ENCODE results near the gene RNF225. TPM values are rescaled to one million over a fixed set of nuclear protein-coding genes. Genes with fewer than 3 reads are reported as not detected.

Gene RNF225
- total and polyA plus RNA-seq, 12 donors: not detected

GRCh38 chr19:58380037-58380661 lies 15.3 kb upstream of the RNF225 start:
- TF ChIP-seq CTCF (IDR thresholded peaks at IDR 0.05) (peak in 1 of 6 experiments; percentile 7), POLR2A (IDR thresholded peaks at IDR 0.05) (no peak)
- DNase-seq: no peak
- Histone ChIP-seq H3K4me3 (peak overlapping the region; percentile 52 to 87 (median 82)), H3K27me3 (no peaks in the 10 kb centered on the region), H3K4me1 (replicated peaks in 1 of 2) (peaks cover 17 to 23% of the 10 kb centered on the region in 2 donors), H3K27ac (peak overlapping the region; percentile 84 to 98 (median 86)), H3K9me3 (replicated peaks in 1 of 3) (no peaks in the 10 kb centered on the region), H3K36me3 (replicated peaks in 1 of 2) (no peaks in the 10 kb centered on the region)
- intact Hi-C loops (cut with DNase I): no loop called here
- WGBS, 4 donors: 3 to 6% (median 5%) methylated on average over 18 to 24 of the region's 24 CpGs

- Histone ChIP-seq H3K9me3 (replicated peaks in 1 of 3) (no peaks in the 10 kb centered on the region), H3K27ac (peak within 1 kb of the TSS; percentile 84 to 98 (median 86)), H3K4me1 (replicated peaks in 1 of 2) (peaks cover 25 to 30% of the 10 kb centered on the region in 2 donors), H3K27me3 (no peaks in the 10 kb centered on the region), H3K4me3 (peak within 1 kb of the TSS; percentile 52 to 87 (median 82)), H3K36me3 (replicated peaks in 1 of 2) (no peaks in the 10 kb centered on the region)
- DNase-seq: peak; percentile 99 to 100 (median 99)
- TF ChIP-seq CTCF (IDR thresholded peaks at IDR 0.05) (peak in 1 of 6 experiments; percentile 27), POLR2A (IDR thresholded peaks at IDR 0.05) (peak; percentile 84 to 88)
- WGBS, 4 donors: 0 to 1% (median 0%) methylated on average over 31 to 83 of the region's 83 CpGs
- intact Hi-C loops (cut with DNase I): no loop called here
Measured at GRCh38 chr19:58380662-58381459, 14.6 kb upstream of the RNF225 start, which contains the start of gene ZNF837. Gene ZNF837, minus strand, starts transcription at chr19:58381030. Its CDS starts 11,698 bp downstream, at chr19:58369332.

DNA sequence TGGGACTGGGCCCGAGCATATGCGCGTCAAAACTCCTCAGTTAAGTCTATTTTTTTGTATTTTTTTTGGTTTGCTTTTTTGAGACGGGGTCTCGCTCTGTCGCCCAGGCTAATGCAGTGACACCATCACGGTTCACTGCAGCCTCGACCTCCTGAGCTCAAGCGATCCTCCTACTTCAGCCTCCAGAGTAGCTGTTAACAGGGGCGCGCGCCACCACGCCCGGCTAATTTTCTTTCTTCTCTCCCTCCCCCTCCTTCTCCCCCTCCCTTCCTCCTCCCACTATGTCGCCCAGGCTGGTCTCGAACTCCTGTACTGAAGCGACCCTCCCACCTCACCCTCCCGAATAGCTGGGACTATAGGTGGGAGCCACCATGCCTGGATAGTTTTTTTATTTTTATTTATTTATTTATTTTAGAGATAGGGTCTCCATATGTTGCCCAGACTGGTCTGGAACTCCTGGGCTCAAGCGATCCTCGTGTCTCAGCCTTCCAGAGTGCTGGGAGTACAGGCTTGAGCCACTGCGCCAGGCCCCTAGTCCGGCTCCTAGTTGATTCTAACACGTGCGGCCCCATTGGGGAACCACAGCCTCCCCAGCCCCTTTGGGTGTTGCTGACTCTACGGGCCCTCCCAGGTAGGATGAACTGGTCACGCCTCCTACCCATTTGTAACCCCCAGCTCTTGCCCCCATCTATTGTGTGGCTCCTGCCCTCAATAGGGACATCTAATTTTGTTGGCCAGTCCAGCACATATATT lies 13.8 kb upstream of the RNF225 start:
- TF ChIP-seq CTCF (IDR thresholded peaks at IDR 0.05) (peak in 1 of 6 experiments; percentile 2), POLR2A (IDR thresholded peaks at IDR 0.05) (no peak)
- Histone ChIP-seq H3K4me3 (peak overlapping the region in 2 of 4 donors; percentile 79 to 87), H3K4me1 (replicated peaks in 1 of 2) (peaks cover 29 to 34% of the 10 kb centered on the region in 2 donors), H3K27ac (peak overlapping the region in 4 of 5 donors; percentile 4 to 98 (median 78)), H3K36me3 (replicated peaks in 1 of 2) (no peaks in the 10 kb centered on the region), H3K27me3 (no peaks in the 10 kb centered on the region), H3K9me3 (replicated peaks in 1 of 3) (no peaks in the 10 kb centered on the region)
- intact Hi-C loops (cut with DNase I): no loop called here
- DNase-seq: peak in 2 of 7 donors; percentile 43 to 66
- 31 to 36% (median 32%) methylated on average over 26 of the region's 26 CpGs for WGBS, 4 donors
